HepG2 (cell line): ENCODE measurements around the gene MRFAP1. TPM values are rescaled to one million over a fixed set of nuclear protein-coding genes. Genes with fewer than 3 reads are reported as not detected.

Experiments used
- ATAC-seq: fragments of 200-7000 bp; cut with Tn5 transposase; 3 replicates; pipeline ENCODE4 v1.9.1; 2020; ENCODE audit warnings: mild to moderate bottlenecking, moderate library complexity
- BruUV-seq: library from RNA; stranded (reverse); fragments of 400-500 nt; replicated peaks from 2 replicates; lab custom pipeline; 2021; lab: Mats Ljungman, UMichigan
- CTCF ChIA-PET: fragments of 300-600 bp; formaldehyde crosslinking; extraction: SDS; loops from one replicate; lab custom pipeline; 2021; ENCODE audit warnings: low total read pairs, inconsistent platforms, low intra/inter-chr PET ratio; lab: Yijun Ruan, JAX
- POLR2A ChIA-PET: fragments of 350-600 bp; sonication (Branson Sonifier 250); formaldehyde crosslinking; loops from one replicate; lab custom pipeline; 2020; ENCODE audit warnings: antibody characterized with exemption, inconsistent platforms; lab: Yijun Ruan, JAX
- DNase-seq: peaks from one replicate; pipeline ENCODE4 v3.0.0-alpha.2; 2015; ENCODE audit warnings: low spot score
- FAIRE-seq: peaks from 3 replicates; lab custom pipeline; 2011; peaks lifted over from hg19 to GRCh38; lab: Jason Lieb, UNC
- H2AFZ ChIP-seq: one replicate; pipeline ENCODE4 v1.6.1; 2011; ENCODE audit warnings: low read length, inconsistent platforms
- H3K27ac ChIP-seq: fragments of 300-600 bp; 3 replicates; pipeline ENCODE4 v1.8.0; 2011; ENCODE audit warnings: mixed run types, mild to moderate bottlenecking, mixed read lengths, low read length, inconsistent platforms; ENCODE audit not compliant: insufficient read depth; ENCODE audit errors: extremely low read length
- H3K27me3 ChIP-seq, 2 experiments: fragments of 200-600 bp in 1 of 2; 2 replicates in 1 of 2; 3 replicates in 1 of 2; pipeline versions ENCODE4 v1.6.0 to v1.8.0; 2011; ENCODE audit warnings: low read length in 2 of 2, mild to moderate bottlenecking in 2 of 2, moderate library complexity in 2 of 2, inconsistent platforms in 1 of 2; ENCODE audit not compliant: insufficient read depth in 2 of 2, control insufficient read depth in 1 of 2
- H3K36me3 ChIP-seq, 2 experiments: fragments of 200-600 bp in 1 of 2; replicated peaks in 1 of 2; 2 replicates in 1 of 2; 3 replicates in 1 of 2; pipeline versions ENCODE4 v1.5.1 to v1.8.0; 2011; ENCODE audit warnings: low read length in 2 of 2, inconsistent platforms in 1 of 2; ENCODE audit not compliant: insufficient read depth in 2 of 2, control insufficient read depth in 1 of 2
- H3K4me1 ChIP-seq: 2 replicates; pipeline ENCODE4 v1.5.1; 2012; ENCODE audit warnings: low read length, inconsistent platforms; ENCODE audit not compliant: insufficient read depth
- H3K4me2 ChIP-seq: 2 replicates; pipeline ENCODE4 v1.6.0; 2011; ENCODE audit warnings: low read depth, low read length, inconsistent platforms
- H3K4me3 ChIP-seq, 3 experiments: fragments of 200-600 bp in 1 of 3; sonication (generic), shearing (Covaris generic) in 1 of 3; replicated peaks in 1 of 3; 2 replicates each; pipeline ENCODE4 v1.5.1; 2011 to 2016; ENCODE audit warnings: low read length in 3 of 3, inconsistent platforms in 2 of 3, low read depth in 2 of 3, mild to moderate bottlenecking in 2 of 3, control low read depth in 1 of 3, mixed read lengths in 1 of 3; ENCODE audit not compliant: insufficient read depth in 1 of 3
- H3K79me2 ChIP-seq: one replicate; pipeline ENCODE4 v1.6.1; 2011; ENCODE audit warnings: low read length, inconsistent platforms; ENCODE audit not compliant: insufficient read depth
- H3K9ac ChIP-seq: 2 replicates; pipeline ENCODE4 v1.6.0; 2011; ENCODE audit warnings: mild to moderate bottlenecking, low read depth, low read length, inconsistent platforms; ENCODE audit not compliant: insufficient read depth
- H3K9me3 ChIP-seq: 2 replicates; pipeline ENCODE4 v1.5.1; 2012; ENCODE audit warnings: mild to moderate bottlenecking, low read length
- H4K20me1 ChIP-seq: 2 replicates; pipeline ENCODE4 v1.6.0; 2011; ENCODE audit warnings: inconsistent platforms, mild to moderate bottlenecking, low read length, moderate library complexity; ENCODE audit not compliant: insufficient read depth
- CHCHD3 ChIP-seq: sonication (generic); formaldehyde crosslinking; IDR thresholded peaks from 2 replicates; pipeline ENCODE4 v1.8.0; 2022; ENCODE audit warnings: mild to moderate bottlenecking, missing genetic modification reagents, moderate library complexity
- KDM5B ChIP-seq: sonication (generic); formaldehyde crosslinking; IDR thresholded peaks from 2 replicates; pipeline ENCODE4 v1.4.0; 2020; ENCODE audit warnings: missing genetic modification reagents, mild to moderate bottlenecking, borderline replicate concordance
- MZF1 ChIP-seq: sonication (generic); formaldehyde crosslinking; IDR thresholded peaks from 2 replicates; pipeline ENCODE4 v1.8.1; 2023; ENCODE audit warnings: mild to moderate bottlenecking, missing genetic modification reagents, borderline replicate concordance
- NR3C1 ChIP-seq: sonication (generic); formaldehyde crosslinking; IDR thresholded peaks from 2 replicates; pipeline ENCODE4 v1.4.0; 2020; ENCODE audit warnings: missing genetic modification reagents
- PLRG1 ChIP-seq: fragments of 450-650 bp; conservative IDR thresholded peaks from 2 replicates; pipeline ENCODE4 v1.6.1; 2016
- RFXAP ChIP-seq: sonication (generic); formaldehyde crosslinking; IDR thresholded peaks from 2 replicates; pipeline ENCODE4 v1.4.0; 2020; ENCODE audit warnings: missing genetic modification reagents, borderline replicate concordance
- ZNF33B ChIP-seq: sonication (generic); formaldehyde crosslinking; IDR thresholded peaks from 2 replicates; pipeline ENCODE4 v1.5.1; 2020; ENCODE audit warnings: mild to moderate bottlenecking, missing genetic modification reagents
- ZNF598 ChIP-seq: sonication (generic); formaldehyde crosslinking; IDR thresholded peaks from 2 replicates; pipeline ENCODE4 v1.5.1; 2020; ENCODE audit warnings: mild to moderate bottlenecking, missing genetic modification reagents, borderline replicate concordance
- ZNF644 ChIP-seq: IDR thresholded peaks from 2 replicates; pipeline ENCODE4 v1.6.1; 2016; ENCODE audit warnings: low read depth
- ZNF704 ChIP-seq: sonication (generic); formaldehyde crosslinking; IDR thresholded peaks from 2 replicates; pipeline ENCODE4 v1.8.1; 2023; ENCODE audit warnings: mild to moderate bottlenecking, inconsistent platforms, moderate library complexity, missing genetic modification reagents, borderline replicate concordance
- ZNF710 ChIP-seq: sonication (generic); formaldehyde crosslinking; IDR thresholded peaks from 2 replicates; pipeline ENCODE4 v1.5.0; 2020; ENCODE audit warnings: mild to moderate bottlenecking, missing genetic modification reagents, borderline replicate concordance
- ZZZ3 ChIP-seq: sonication (generic); formaldehyde crosslinking; IDR thresholded peaks from 2 replicates; pipeline ENCODE4 v1.4.0; 2020; ENCODE audit warnings: missing genetic modification reagents, mild to moderate bottlenecking, borderline replicate concordance
- WGBS: methylation state at CpG from one replicate; pipeline ENCODE4 v1.1.6; 2017; ENCODE audit warnings: low lambda C conversion rate; 5-methylcytosine and 5-hydroxymethylcytosine counted together
- in situ Hi-C: cut with HindIII; loops from 2 replicates; pipeline ENCODE4 v1.10.0; 2017; ENCODE audit warnings: low pct_unique_long_range_greater_than_20kb; ENCODE audit not compliant: extremely low pct_ligation_motif_present
- intact Hi-C: fragments of 100-400 bp; cut with micrococcal nuclease; formaldehyde crosslinking; loops from one replicate; pipeline ENCODE4 v1.10.0; 2022; ENCODE audit not compliant: unreplicated experiment
- polyA plus RNA-seq, 8 experiments: library from polyadenylated mRNA; depleted of rRNA in 3 of 8; stranded (reverse) in 7 of 8; unstranded in 1 of 8; fragments of >200 nt; fragmentation: Illumina TruSeq in 4 of 8; extraction: Trizol in 4 of 8; gene quantifications; 2 replicates each; pipeline versions ENCODE4 v1.2.1 to v1.2.3, GENCODE V29; 2011 to 2016; ENCODE audit warnings: low read depth in 4 of 8, missing spikeins in 1 of 8, mixed read lengths in 1 of 8; ENCODE audit not compliant: insufficient read depth in 1 of 8
- total RNA-seq, 5 experiments: library from RNA; depleted of rRNA; stranded (reverse); fragments of >200 nt; fragmentation: Illumina TruSeq; extraction: Trizol; gene quantifications; 2 replicates each; pipeline ENCODE4 v1.2.3, GENCODE V29; 2016; ENCODE audit warnings: low read depth in 1 of 5
- TF ChIP-seq, protein P1 (sequence below): sonication (generic); formaldehyde crosslinking; IDR thresholded peaks from 2 replicates; pipeline ENCODE4 v1.4.0; 2020; ENCODE audit warnings: missing genetic modification reagents

Gene MRFAP1
- total and polyA plus RNA-seq, 2 of the 13 experiments (the other 11 are each of a cell fraction or from before 2014, with no cell fraction given), result 112 to 158 TPM

DNA sequence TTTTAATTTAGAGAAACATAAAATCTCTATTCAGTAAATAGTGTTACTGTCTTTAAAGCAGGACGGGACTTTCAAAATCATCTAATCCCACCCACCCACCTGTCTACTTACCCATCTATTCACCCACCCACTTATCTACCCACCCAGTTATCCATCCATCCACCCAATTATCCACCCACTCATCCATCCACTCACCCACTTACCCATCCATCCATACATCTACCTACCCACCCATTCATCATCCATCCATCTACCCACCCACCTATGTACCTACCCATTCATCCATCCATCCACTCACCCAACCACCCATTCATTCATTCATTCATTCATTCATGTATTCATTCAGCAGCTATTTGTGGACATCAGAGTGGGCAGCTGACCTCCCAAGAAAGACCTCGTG lies 34.9 kb upstream of the MRFAP1 start (continued):
- TF ChIP-seq ZNF710 (no peak), ZNF644 (CRISPR knock-in tag) (no peak), ZZZ3 (CRISPR knock-in tag) (no peak), KDM5B (no peak), NR3C1 (CRISPR knock-in tag) (no peak)
- TF ChIP-seq, protein P1, sequence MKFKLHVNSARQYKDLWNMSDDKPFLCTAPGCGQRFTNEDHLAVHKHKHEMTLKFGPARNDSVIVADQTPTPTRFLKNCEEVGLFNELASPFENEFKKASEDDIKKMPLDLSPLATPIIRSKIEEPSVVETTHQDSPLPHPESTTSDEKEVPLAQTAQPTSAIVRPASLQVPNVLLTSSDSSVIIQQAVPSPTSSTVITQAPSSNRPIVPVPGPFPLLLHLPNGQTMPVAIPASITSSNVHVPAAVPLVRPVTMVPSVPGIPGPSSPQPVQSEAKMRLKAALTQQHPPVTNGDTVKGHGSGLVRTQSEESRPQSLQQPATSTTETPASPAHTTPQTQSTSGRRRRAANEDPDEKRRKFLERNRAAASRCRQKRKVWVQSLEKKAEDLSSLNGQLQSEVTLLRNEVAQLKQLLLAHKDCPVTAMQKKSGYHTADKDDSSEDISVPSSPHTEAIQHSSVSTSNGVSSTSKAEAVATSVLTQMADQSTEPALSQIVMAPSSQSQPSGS, result no peak

DNA sequence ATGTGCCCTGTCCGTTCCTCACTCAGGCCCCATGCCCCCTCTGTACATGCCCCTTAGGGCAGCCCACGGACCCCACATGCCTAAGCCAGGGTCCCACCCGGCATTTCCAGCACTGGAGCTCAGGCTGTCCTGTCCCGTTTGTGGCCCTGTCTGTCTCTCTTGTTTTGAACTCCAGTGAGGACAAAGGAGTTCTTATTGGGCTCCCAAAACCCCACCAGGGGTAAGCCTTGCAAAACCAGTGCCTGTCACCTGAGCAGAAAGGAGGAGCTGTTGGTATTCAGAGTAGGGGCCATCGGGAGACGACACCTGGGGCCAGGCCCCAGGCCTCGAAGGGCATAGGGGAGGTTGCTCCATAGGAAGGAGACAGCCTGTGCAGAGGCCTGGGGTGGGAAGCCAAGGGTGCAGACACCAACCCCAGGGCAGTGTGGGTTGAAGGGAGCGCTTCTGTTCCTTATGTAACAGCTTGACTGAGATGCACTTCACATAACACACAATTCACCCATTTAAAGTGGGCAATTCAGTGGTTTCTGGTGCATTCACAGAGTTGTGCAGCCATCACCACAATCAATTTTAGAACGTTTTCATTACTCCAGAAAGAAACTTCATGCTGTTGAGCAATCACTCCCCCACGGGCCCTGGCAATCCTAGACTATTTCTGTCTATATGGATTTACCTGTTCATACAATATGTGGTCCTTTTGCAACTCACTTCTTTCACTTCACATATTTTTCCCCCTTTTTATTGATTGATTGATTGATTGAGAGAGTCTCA lies 33.8 kb upstream of the MRFAP1 start:
- Histone ChIP-seq H3K79me2 (no peaks in the 10 kb centered on the region), H3K4me2 (no peak overlapping the region), H3K9ac (no peak overlapping the region), H3K4me3 (no peak overlapping the region), H4K20me1 (no peaks in the 10 kb centered on the region), H2AFZ (no peak overlapping the region), H3K9me3 (peaks cover 4% of the 10 kb centered on the region; the same call in 1 of the 2 replicates), H3K27ac (no peak overlapping the region), H3K4me1 (peaks cover 10% of the 10 kb centered on the region), H3K36me3 (peaks cover 0 to 17% of the 10 kb centered on the region in 2 experiments; a peak in 2 of 5 replicates), H3K27me3 (no peaks in the 10 kb centered on the region)
- in situ Hi-C loops (no loop called here), intact Hi-C loops (no loop called here)
- no peak for FAIRE-seq
- no peak for ATAC-seq
- 93% methylated on average over 8 of the region's 10 CpGs for WGBS
- ChIA-PET POLR2A (no interaction called here), CTCF (no interaction called here)
- BruUV-seq, result no TSS peak
- TF ChIP-seq PLRG1, result no peak
- TF ChIP-seq CHCHD3, result no peak
- no peak for TF ChIP-seq ZNF704 (CRISPR knock-in tag)
- TF ChIP-seq RFXAP, result no peak
- no peak for TF ChIP-seq ZNF33B (CRISPR knock-in tag)
- TF ChIP-seq ZNF598 (CRISPR knock-in tag), result no peak
- no peak for TF ChIP-seq MZF1 (CRISPR knock-in tag)
- no peak for DNase-seq
